ENCODE measurements around the gene FAT4.

FAT4 gene

DNA sequence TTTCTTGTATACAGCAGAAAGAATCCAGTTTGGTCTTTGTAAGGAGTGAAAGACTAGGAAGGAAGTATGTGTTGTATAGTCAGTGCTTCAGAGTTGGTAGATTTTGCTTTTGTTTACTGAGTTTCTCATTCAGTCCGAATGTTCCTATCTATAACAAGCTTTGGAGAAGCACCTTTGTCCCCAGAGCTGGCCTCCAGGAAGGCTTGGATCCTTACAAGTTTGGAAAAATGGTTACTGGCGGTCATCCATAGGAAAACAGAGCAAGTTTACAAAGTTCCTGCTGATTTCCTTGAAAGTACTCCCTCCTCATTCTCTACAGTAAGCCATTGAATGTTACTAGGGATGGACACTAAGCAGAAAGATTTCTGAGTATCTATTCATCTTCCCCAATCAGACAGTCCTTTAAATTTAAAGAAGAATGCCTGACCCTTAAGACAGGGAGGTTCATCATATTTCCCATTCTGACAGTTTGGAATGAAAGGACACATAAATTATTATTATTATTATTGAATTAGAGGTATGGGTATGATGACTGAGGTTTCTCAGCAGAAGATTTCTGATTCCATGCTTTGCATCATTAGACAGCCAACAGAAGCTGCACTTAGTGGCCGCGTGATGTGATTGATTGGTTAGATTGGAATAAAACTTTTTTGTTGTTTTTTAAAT, 35.8 kb downstream of the FAT4 start:
- no peak for DNase-seq (ENCODE audit: low spot score)
- TF ChIP-seq, protein P1, sequence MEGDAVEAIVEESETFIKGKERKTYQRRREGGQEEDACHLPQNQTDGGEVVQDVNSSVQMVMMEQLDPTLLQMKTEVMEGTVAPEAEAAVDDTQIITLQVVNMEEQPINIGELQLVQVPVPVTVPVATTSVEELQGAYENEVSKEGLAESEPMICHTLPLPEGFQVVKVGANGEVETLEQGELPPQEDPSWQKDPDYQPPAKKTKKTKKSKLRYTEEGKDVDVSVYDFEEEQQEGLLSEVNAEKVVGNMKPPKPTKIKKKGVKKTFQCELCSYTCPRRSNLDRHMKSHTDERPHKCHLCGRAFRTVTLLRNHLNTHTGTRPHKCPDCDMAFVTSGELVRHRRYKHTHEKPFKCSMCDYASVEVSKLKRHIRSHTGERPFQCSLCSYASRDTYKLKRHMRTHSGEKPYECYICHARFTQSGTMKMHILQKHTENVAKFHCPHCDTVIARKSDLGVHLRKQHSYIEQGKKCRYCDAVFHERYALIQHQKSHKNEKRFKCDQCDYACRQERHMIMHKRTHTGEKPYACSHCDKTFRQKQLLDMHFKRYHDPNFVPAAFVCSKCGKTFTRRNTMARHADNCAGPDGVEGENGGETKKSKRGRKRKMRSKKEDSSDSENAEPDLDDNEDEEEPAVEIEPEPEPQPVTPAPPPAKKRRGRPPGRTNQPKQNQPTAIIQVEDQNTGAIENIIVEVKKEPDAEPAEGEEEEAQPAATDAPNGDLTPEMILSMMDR (IDR thresholded peaks at IDR 0.05; ENCODE audit: extremely low read depth, insufficient read depth, missing control alignments), result no peak
- in situ Hi-C loops (cut with MboI; ENCODE audit: low pct_unique_long_range_greater_than_20kb, low sequenced_read_pairs, unreplicated experiment), result no loop called here

DNA sequence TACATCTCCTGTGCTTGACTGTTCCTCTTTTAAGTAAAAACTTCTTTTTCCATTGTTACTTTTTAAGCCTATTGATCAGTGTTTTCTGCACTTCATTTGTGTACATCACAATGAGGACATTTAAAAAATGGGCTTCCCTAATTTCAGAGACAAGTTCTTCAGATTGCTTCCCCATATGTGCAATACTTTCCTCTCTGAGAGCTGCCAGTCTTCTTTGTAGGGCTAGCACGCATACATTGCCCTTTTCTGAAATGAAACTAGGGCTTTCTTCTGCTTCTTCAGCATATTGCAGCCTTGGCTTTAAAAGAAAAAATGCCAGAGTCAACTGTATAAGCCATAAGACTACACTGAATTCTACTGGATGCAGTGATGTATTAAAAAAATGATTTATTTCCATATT, 37.8 kb downstream of the FAT4 start:
- no peak for DNase-seq (ENCODE audit: low spot score)
- TF ChIP-seq, protein P1 (IDR thresholded peaks at IDR 0.05; ENCODE audit: extremely low read depth, insufficient read depth, missing control alignments), result no peak
- in situ Hi-C loops (cut with MboI; ENCODE audit: low pct_unique_long_range_greater_than_20kb, low sequenced_read_pairs, unreplicated experiment), result no loop called here

DNA sequence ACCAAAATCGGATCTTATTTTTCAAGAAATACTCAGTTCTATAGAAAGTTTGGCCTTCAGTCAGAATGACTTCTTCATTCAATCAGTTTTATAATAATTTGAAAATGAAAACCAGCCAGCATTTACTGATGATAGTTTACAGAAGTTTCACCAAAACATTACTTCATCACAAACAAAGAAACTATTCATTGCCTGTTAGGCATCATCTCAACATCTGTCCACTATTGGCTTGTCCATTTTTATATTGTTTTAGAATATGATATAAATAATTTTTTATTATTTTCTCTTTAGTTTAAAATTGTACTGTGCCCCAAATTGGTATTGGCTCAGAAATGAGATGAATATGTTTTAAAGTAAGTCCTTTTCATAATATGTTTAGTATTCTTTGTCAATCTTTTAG, 38.4 kb downstream of the FAT4 start:
- TF ChIP-seq, protein P1 (IDR thresholded peaks at IDR 0.05; ENCODE audit: extremely low read depth, insufficient read depth, missing control alignments), result no peak
- DNase-seq (ENCODE audit: low spot score), result no peak
- in situ Hi-C loops (cut with MboI; ENCODE audit: low pct_unique_long_range_greater_than_20kb, low sequenced_read_pairs, unreplicated experiment), result no loop called here

DNA sequence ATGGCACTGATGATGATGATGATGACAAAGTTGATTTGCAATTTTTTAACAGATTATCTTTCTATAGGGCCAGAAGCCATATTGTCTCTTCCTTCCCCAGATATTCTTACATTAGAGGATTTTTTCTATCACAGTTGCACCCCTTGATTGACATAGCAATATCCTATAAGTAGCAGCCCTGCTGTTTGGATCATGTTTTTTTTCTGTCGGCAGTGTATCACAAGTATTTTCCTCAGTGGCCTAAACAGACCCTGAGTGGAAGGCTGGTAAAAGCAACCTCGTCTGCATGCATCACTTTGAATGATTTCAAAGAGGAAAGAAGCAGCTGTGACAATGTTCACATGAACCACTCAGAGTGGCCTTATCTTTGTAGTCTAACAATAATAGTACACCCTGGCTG, 41.0 kb downstream of the FAT4 start:
- TF ChIP-seq, protein P1 (IDR thresholded peaks at IDR 0.05; ENCODE audit: extremely low read depth, insufficient read depth, missing control alignments), result no peak
- no peak for DNase-seq (ENCODE audit: low spot score)
- in situ Hi-C loops (cut with MboI; ENCODE audit: low pct_unique_long_range_greater_than_20kb, low sequenced_read_pairs, unreplicated experiment), result no loop called here

DNA sequence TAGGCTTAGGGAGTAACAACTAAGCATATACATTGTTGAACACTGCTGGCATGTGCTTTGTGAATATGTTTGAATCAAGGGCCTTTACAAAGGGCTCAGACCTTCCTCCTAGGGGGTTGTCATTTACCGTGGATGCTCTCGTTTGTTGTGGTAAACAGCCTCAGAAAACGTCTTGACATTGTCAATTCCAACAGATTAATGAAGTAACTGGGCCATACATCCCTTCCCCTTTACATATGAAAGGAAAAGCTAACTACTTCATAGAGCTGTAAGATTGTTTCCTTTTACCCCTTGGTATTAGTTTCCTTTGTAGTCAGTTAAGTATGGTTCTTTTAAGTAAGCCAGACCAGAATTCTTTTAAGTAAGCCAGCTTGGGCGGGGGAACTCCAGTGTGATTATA, 42.9 kb downstream of the FAT4 start:
- DNase-seq (ENCODE audit: low spot score), result no peak
- in situ Hi-C loops (cut with MboI; ENCODE audit: low pct_unique_long_range_greater_than_20kb, low sequenced_read_pairs, unreplicated experiment), result no loop called here
- TF ChIP-seq, protein P1 (IDR thresholded peaks at IDR 0.05; ENCODE audit: extremely low read depth, insufficient read depth, missing control alignments), result no peak

DNA sequence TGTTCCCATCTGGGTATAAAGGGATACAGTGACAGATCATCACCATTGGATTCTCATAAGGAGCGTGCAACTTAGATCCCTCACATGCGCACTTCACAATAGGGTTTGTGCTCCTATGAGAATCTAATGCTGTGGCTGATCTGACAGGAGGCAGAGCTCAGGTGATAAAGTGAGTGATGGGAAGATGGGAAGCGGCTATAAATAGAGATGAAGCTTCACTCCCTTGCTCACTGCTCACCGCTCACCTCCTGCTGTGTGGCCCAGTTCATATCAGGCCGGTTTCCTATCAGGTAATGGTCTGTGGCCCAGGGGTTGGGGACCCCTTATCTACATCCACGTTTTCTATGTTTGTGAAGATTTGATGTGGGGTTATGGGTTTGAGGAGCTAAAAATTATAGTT, 43.7 kb downstream of the FAT4 start:
- TF ChIP-seq, protein P1 (IDR thresholded peaks at IDR 0.05; ENCODE audit: extremely low read depth, insufficient read depth, missing control alignments), result no peak
- in situ Hi-C loops (cut with MboI; ENCODE audit: low pct_unique_long_range_greater_than_20kb, low sequenced_read_pairs, unreplicated experiment), result no loop called here
- DNase-seq (ENCODE audit: low spot score), result no peak
